Inferior parietal cortex (tissue), 1 donor: ENCODE measurements around the gene TJAP1.
"Not testable (repeated sequence)": the region's sequence is repeated elsewhere in the genome, so short reads cannot be mapped to it uniquely, and the experiment has no call there.

ENCODE experiments used
- DNase-seq: peaks from one replicate; pipeline ENCODE4 v3.0.0-alpha.2; 2016; ENCODE audit errors: extremely low spot score

The TJAP1 gene

DNA sequence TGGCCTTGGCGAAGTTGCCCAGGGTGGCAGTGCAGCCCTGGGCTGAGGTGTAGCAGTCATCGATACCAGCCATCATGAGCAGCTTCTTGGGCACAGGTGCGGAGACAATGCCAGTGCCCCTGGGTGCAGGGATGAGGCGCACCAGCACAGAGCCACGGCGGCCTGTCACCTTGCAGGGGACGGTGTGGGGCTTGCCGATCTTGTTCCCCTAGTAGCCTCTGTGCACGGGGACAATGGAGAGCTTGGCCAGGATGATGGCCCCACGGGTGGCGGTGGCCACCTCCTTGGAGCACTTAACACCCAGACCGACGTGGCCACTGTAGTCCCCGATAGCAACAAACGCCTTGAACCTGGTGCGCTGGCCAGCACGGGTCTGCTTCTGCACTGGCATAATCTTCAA, 61.6 kb downstream of the TJAP1 start:
- DNase-seq = not testable (repeated sequence)

DNA sequence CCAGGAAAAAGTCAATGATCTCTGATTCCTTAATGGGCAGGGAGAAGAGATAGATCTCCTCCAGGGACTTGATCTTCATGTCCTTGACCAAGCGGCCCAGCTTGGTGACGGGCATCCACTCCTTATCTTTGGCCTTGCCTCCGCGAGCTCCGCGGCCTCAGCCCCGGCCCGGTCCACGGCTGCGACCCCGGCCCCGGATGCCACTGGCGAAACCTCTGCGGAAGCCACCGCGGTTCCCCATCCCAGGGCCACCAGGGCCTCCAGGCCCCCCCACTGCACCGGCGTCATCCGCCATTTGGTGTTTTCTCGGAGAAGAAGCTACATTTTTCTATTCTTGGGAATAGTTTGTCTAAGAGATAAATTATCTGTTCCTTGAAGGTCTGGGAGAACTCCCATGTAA, 62.0 kb downstream of the TJAP1 start:
- DNase-seq = not testable (repeated sequence)

DNA sequence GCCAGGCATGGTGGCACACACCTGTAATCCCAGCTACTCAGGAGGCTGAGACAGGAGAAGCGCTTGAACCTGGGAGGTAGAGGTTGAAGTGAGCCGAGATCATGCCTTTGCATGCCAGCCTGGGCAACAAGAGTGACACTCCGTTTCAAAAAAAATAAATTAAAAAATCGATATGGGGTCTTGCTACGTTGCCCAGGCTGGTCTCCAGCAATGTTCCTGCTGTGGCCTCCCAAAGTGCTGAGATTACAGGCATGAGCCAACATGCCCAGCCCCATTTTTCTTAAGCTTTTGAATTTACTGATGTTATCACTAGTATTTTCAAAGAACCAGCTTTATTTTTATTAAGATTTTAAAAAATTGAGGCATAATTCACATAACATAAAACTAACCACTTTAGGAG, 63.1 kb downstream of the TJAP1 start:
- no peak for DNase-seq

DNA sequence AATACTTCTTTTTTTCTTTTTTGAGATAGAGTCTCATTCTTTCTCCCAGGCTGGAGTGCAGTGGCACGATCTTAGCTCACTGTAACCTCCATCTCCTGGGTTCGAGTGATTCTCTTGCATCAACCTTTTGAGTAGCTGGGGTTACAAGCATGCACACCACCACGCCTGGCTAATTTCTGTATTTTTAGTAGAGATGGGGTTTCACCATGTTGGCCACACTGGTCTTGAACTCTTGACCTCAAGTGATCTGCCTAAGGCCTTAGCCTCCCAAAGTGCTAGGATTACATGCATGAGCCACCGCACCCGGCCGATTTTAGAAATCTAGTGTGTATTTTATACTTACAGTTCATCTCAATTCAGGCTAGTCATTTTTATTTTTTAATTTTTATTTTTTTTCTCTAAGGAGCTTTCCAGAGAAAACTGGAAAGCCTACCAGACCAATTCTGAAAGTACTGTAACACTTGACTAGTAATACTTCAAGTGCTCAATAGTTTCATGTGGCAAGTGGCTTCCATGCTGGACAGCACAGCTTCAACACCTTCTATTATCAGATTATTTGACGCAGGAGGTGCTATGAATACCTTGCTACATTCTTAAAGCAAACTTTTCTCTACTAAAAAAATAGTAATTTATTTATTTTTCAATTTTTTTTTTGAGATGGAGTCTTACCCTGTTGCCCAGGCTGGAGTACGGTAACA, 64.6 kb downstream of the TJAP1 start:
- no peak for DNase-seq

DNA sequence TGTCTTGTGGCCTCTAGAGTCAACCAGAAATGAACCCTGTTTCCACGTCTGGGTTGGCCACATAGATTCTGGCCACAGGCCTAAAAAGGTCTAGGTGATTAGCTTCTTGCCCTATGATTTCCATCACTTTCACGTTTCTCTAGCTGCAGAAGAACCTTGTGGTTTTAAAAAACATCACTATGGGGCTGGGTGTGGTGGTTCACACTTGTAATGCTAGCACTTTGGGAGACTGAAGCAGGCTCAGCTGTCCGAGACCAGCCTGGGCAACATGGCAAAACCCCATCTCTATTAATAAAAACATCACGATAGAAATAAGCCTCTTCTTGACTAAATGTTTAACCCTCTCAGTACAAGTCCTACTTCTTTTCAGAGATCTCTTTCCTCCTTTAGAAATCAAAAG, 67.1 kb downstream of the TJAP1 start:
- DNase-seq = no peak

DNA sequence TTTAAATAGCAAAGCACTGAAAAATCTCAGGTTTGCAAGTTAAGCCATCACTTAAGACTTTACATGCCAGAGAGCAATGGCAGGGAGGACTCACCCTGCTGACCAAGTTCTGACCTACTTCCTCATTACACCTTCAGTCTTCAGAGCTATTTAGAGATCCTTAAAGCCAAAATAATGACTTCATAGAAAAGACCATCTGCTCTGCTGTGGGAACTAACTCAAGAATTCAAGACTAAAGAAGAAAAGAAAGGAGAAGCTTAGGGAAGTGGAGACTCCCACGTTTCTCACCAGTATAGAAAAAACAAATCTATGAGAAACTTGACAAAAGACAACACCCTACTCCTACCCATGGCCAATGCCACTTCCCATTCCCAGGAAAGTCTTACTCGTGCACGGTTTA, 69.9 kb downstream of the TJAP1 start:
- DNase-seq = no peak
